Endothelial cell of umbilical vein (primary cell): ENCODE results near the gene FUT3. TPM values are rescaled to one million over a fixed set of nuclear protein-coding genes. Genes with fewer than 3 reads are reported as not detected.
A peak's percentile ranks its signal among the peaks of the same experiment; 100 is the strongest.

Experiments used
- BruUV-seq: library from RNA; stranded (reverse); fragments of 400-500 nt; replicated peaks from 2 replicates; lab custom pipeline; 2021; lab: Mats Ljungman, UMichigan
- CTCF ChIA-PET: fragments of 300-600, 350-600 bp; sonication (Branson Sonifier 250); formaldehyde crosslinking; loops from one replicate; lab custom pipeline; 2021; ENCODE audit warnings: antibody characterized with exemption, inconsistent platforms; lab: Charles Lee
- POLR2A ChIA-PET: fragments of 300-600, 350-600 bp; sonication (Branson Sonifier 250); formaldehyde crosslinking; loops from one replicate; lab custom pipeline; 2021; ENCODE audit warnings: antibody characterized with exemption, inconsistent platforms; lab: Charles Lee
- DNase-seq: peaks from one replicate; pipeline ENCODE4 v3.0.0-alpha.2; 2011; ENCODE audit warnings: low read depth, low spot score
- FAIRE-seq: peaks from 2 replicates; lab custom pipeline; 2011; peaks lifted over from hg19 to GRCh38; lab: Jason Lieb, UNC
- H2AFZ ChIP-seq: 2 replicates; pipeline ENCODE4 v1.6.0; 2012; ENCODE audit warnings: low read depth, low read length, control low read depth, inconsistent platforms
- H3K27ac ChIP-seq: 2 replicates; pipeline ENCODE4 v1.5.1; 2011; ENCODE audit warnings: low read depth, mild to moderate bottlenecking, control low read depth, low read length, moderate library complexity; ENCODE audit not compliant: insufficient read depth
- H3K27me3 ChIP-seq, 2 experiments: 2 replicates each; pipeline versions ENCODE4 v1.6.0 to v1.6.1; 2011; ENCODE audit warnings: low read length in 2 of 2, mixed read lengths in 1 of 2; ENCODE audit not compliant: control insufficient read depth in 2 of 2, insufficient read depth in 2 of 2
- H3K36me3 ChIP-seq, 2 experiments: 2 replicates in 1 of 2; 3 replicates in 1 of 2; pipeline ENCODE4 v1.5.1; 2011; ENCODE audit warnings: low read length in 2 of 2, mild to moderate bottlenecking in 1 of 2, moderate library complexity in 1 of 2; ENCODE audit not compliant: control insufficient read depth in 2 of 2, insufficient read depth in 2 of 2; ENCODE audit errors: extremely low read depth in 1 of 2
- H3K4me1 ChIP-seq: 3 replicates; pipeline ENCODE4 v1.5.1; 2011; ENCODE audit warnings: mild to moderate bottlenecking, low read length; ENCODE audit not compliant: control insufficient read depth, insufficient read depth; ENCODE audit errors: extremely low read depth
- H3K4me2 ChIP-seq: 2 replicates; pipeline ENCODE4 v1.6.1; 2011; ENCODE audit warnings: low read length, control low read depth, mixed read lengths; ENCODE audit not compliant: insufficient read depth
- H3K4me3 ChIP-seq, 3 experiments: fragments of 200-600 bp in 1 of 3; sonication (generic), shearing (Covaris generic) in 1 of 3; replicated peaks in 1 of 3; 2 replicates each; pipeline ENCODE4 v1.5.1; 2011 to 2016; ENCODE audit warnings: control low read depth in 3 of 3, low read length in 3 of 3, mild to moderate bottlenecking in 2 of 3, inconsistent platforms in 1 of 3, low read depth in 1 of 3, moderate library complexity in 1 of 3; ENCODE audit not compliant: insufficient read depth in 1 of 3
- H3K79me2 ChIP-seq: 2 replicates; pipeline ENCODE4 v1.6.0; 2012; ENCODE audit warnings: low read length, inconsistent platforms; ENCODE audit not compliant: control insufficient read depth, insufficient read depth
- H3K9ac ChIP-seq: replicated peaks from 2 replicates; pipeline ENCODE3; 2011; ENCODE audit warnings: low read length, control low read depth; ENCODE audit not compliant: insufficient read depth; ENCODE audit errors: extremely low read depth
- H3K9me1 ChIP-seq: replicated peaks from 3 replicates; pipeline ENCODE4 v1.6.0; 2011; ENCODE audit warnings: mild to moderate bottlenecking, low read length; ENCODE audit not compliant: control insufficient read depth, insufficient read depth; ENCODE audit errors: extremely low read depth
- H3K9me3 ChIP-seq: replicated peaks from 2 replicates; pipeline ENCODE4 v1.5.1; 2012; ENCODE audit warnings: low read length, inconsistent platforms; ENCODE audit not compliant: control insufficient read depth, insufficient read depth
- H4K20me1 ChIP-seq: replicated peaks from 2 replicates; pipeline ENCODE3; 2011; ENCODE audit warnings: mild to moderate bottlenecking, low read length; ENCODE audit not compliant: control insufficient read depth, insufficient read depth; ENCODE audit errors: extremely low read depth
- CTCF ChIP-seq, 2 donors: IDR thresholded peaks; 1 replicate in 1 of 2; 2 replicates in 1 of 2; pipeline ENCODE4 v1.5.1; 2011; ENCODE audit warnings: low read length in 2 of 2, mild to moderate bottlenecking in 2 of 2, moderate library complexity in 2 of 2, control low read depth in 1 of 2, inconsistent platforms in 1 of 2, low read depth in 1 of 2; ENCODE audit not compliant: insufficient read depth in 1 of 2; ENCODE audit errors: extremely low read depth in 1 of 2
- EZH2 ChIP-seq: IDR thresholded peaks from 2 replicates; pipeline ENCODE4 v1.6.1; 2012; ENCODE audit warnings: borderline replicate concordance, low read depth, mild to moderate bottlenecking, moderate library complexity, low read length, inconsistent platforms; ENCODE audit not compliant: severe bottlenecking
- FOS ChIP-seq: IDR thresholded peaks from 2 replicates; pipeline ENCODE4 v1.6.1; 2011; ENCODE audit warnings: mild to moderate bottlenecking, low read length, moderate library complexity, borderline replicate concordance; ENCODE audit not compliant: insufficient read depth
- GATA2 ChIP-seq: IDR thresholded peaks from 2 replicates; pipeline ENCODE4 v1.7.0; 2011; ENCODE audit warnings: low read depth, mild to moderate bottlenecking, moderate library complexity, mixed read lengths, low read length; ENCODE audit not compliant: insufficient read length, insufficient read depth
- JUN ChIP-seq: IDR thresholded peaks from 2 replicates; pipeline ENCODE4 v1.6.1; 2011; ENCODE audit warnings: borderline replicate concordance, low read depth; ENCODE audit not compliant: insufficient read length, insufficient read depth
- MAX ChIP-seq: IDR thresholded peaks from 2 replicates; pipeline ENCODE4 v1.6.1; 2011; ENCODE audit not compliant: insufficient read depth, insufficient read length
- MYC ChIP-seq: IDR thresholded peaks from one replicate; pipeline ENCODE4 v1.6.1; 2011; ENCODE audit warnings: mild to moderate bottlenecking, low read depth, low read length
- POLR2A ChIP-seq: IDR thresholded peaks from 2 replicates; pipeline ENCODE4 v1.6.1; 2012; ENCODE audit warnings: low read depth, mild to moderate bottlenecking, control low read depth, low read length
- POLR2AphosphoS5 ChIP-seq: IDR thresholded peaks from 2 replicates; pipeline ENCODE4 v1.6.1; 2012; ENCODE audit warnings: low read depth, mild to moderate bottlenecking, control low read depth, low read length, moderate library complexity; ENCODE audit not compliant: insufficient read depth
- dilution Hi-C: fragments of 300-500 bp; cut with MboI; formaldehyde crosslinking; loops from one replicate; pipeline ENCODE4 v1.15.0; 2019; ENCODE audit warnings: low sequenced_read_pairs; ENCODE audit not compliant: extremely low pct_ligation_motif_present
- intact Hi-C: fragments of 100-400 bp; cut with micrococcal nuclease; formaldehyde crosslinking; loops from one replicate; pipeline ENCODE4 v1.10.0; 2022
- polyA plus RNA-seq, 4 experiments: library from polyadenylated mRNA; depleted of rRNA in 3 of 4; stranded (reverse) in 3 of 4; unstranded in 1 of 4; fragments of >200 nt; gene quantifications; 2 replicates each; pipeline versions ENCODE4 v1.2.1 to v1.2.3, GENCODE V29; 2011 to 2012; ENCODE audit warnings: missing spikeins in 1 of 4
- total RNA-seq: library from RNA; stranded (reverse); gene quantifications from 2 replicates; pipeline ENCODE4 v1.2.3, GENCODE V29; 2021

FUT3 gene
- total and polyA plus RNA-seq, 2 donors (not counting 3 experiments of a cell fraction or from before 2014, with no cell fraction given) = not detected

GRCh38 chr19:5801796-5802619, 49.2 kb downstream of the FUT3 start:
- intact Hi-C loops = loop anchor here (10.0 kb wide), 1 partner anchor 183 kb away; no protein-coding TSS in a partner anchor
- H4K20me1 ChIP-seq = no peaks in the 10 kb centered on the region

More at GRCh38 chr19:5801796-5802619, 49.2 kb downstream of the FUT3 start:
- no TSS peak for BruUV-seq
- dilution Hi-C loops = no loop called here
- Histone ChIP-seq H3K9me1 (peaks cover 2% of the 10 kb centered on the region), H3K4me3 (no peak overlapping the region), H3K9ac (no peak overlapping the region), H3K4me1 (peaks cover 5% of the 10 kb centered on the region), H3K27me3 (peaks cover 2 to 7% of the 10 kb centered on the region in 2 experiments), H3K9me3 (no peaks in the 10 kb centered on the region), H3K36me3 (no peaks in the 10 kb centered on the region), H3K27ac (no peak overlapping the region), H3K79me2 (no peaks in the 10 kb centered on the region), H3K4me2 (no peak overlapping the region), H2AFZ (peak overlapping the region; percentile 38)
- FAIRE-seq = no peak
- no peak for DNase-seq
- ChIA-PET CTCF (interaction anchor here (1.1 to 1.4 kb wide), 2 partner anchors 89 to 220 kb away, joined by 3 to 5 read pairs; no protein-coding TSS in a partner anchor), POLR2A (no interaction called here)
- TF ChIP-seq POLR2A (no peak), FOS (no peak), MAX (no peak), EZH2 (no peak), GATA2 (no peak), CTCF (IDR thresholded peaks at IDR 0.05; ENCODE audit: extremely low read depth in 1 of 2, insufficient read depth in 1 of 2, low read depth in 1 of 2, low read length in 2 of 2) (no peak), JUN (no peak), MYC (no peak), POLR2AphosphoS5 (no peak)
